ENCODE results near the gene CYTIP. TPM values are rescaled to one million over a fixed set of nuclear protein-coding genes. Genes with fewer than 3 reads are reported as not detected.
"Not testable (repeated sequence)": the region's sequence is repeated elsewhere in the genome, so short reads cannot be mapped to it uniquely, and the experiment has no call there.

CYTIP gene
- total and polyA plus RNA-seq, 12 donors, result 0.72 to 6.7 (median 3.2) TPM

GRCh38 chr2:157377861-157378260, 66.0 kb downstream of the CYTIP start:
- Histone ChIP-seq H3K36me3 (replicated peaks in 1 of 2) (no peaks in the 10 kb centered on the region), H3K4me3 (no peak overlapping the region), H3K27me3 (no peaks in the 10 kb centered on the region), H3K27ac (no peak overlapping the region), H3K9me3 (replicated peaks in 1 of 3) (peaks cover 0 to 6% (median 0%) of the 10 kb centered on the region in 3 donors), H3K4me1 (replicated peaks in 1 of 2) (no peaks in the 10 kb centered on the region)
- WGBS, 4 donors, result 44 to 54% (median 48%) methylated on average over 2 of the region's 2 CpGs
- no peak for TF ChIP-seq POLR2A (IDR thresholded peaks at IDR 0.05)
- TF ChIP-seq CTCF (IDR thresholded peaks at IDR 0.05), result no peak
- DNase-seq, result no peak
- intact Hi-C loops (cut with DNase I), result no loop called here

- no peak for DNase-seq
- no peak for TF ChIP-seq POLR2A (IDR thresholded peaks at IDR 0.05)
- no peak for TF ChIP-seq CTCF (IDR thresholded peaks at IDR 0.05)
- Histone ChIP-seq H3K4me3 (no peak overlapping the region), H3K27ac (no peak overlapping the region), H3K4me1 (replicated peaks in 1 of 2) (no peaks in the 10 kb centered on the region), H3K9me3 (replicated peaks in 1 of 3) (peaks cover 0 to 6% (median 0%) of the 10 kb centered on the region in 3 donors), H3K36me3 (replicated peaks in 1 of 2) (no peaks in the 10 kb centered on the region), H3K27me3 (no peaks in the 10 kb centered on the region)
- WGBS, 4 donors, result 44 to 51% (median 45%) methylated on average over 3 of the region's 3 CpGs
- intact Hi-C loops (cut with DNase I), result no loop called here
Observed at GRCh38 chr2:157376041-157376440, 67.8 kb downstream of the CYTIP start.

GRCh38 chr2:157375384-157375783, 68.5 kb downstream of the CYTIP start:
- no peaks in the 10 kb centered on the region for H3K27me3 ChIP-seq
- TF ChIP-seq CTCF (IDR thresholded peaks at IDR 0.05) (no peak), POLR2A (IDR thresholded peaks at IDR 0.05) (no peak)
- peaks cover 0 to 6% (median 0%) of the 10 kb centered on the region in 3 donors for H3K9me3 ChIP-seq (replicated peaks in 1 of 3)
- no peaks in the 10 kb centered on the region for H3K36me3 ChIP-seq (replicated peaks in 1 of 2)
- intact Hi-C loops (cut with DNase I), result no loop called here
- no peak for DNase-seq
- no peak overlapping the region for H3K4me3 ChIP-seq
- H3K4me1 ChIP-seq (replicated peaks in 1 of 2), result no peaks in the 10 kb centered on the region
- H3K27ac ChIP-seq, result no peak overlapping the region
- WGBS, 4 donors, result 81 to 100% (median 95%) methylated on average over 1 of the region's 1 CpG; no CpG with 5 or more reads in 1 of the 4 donors

GRCh38 chr2:157368508-157368907, 75.4 kb downstream of the CYTIP start:
- H3K4me3 ChIP-seq; H3K36me3 ChIP-seq (replicated peaks in 1 of 2); H3K27me3 ChIP-seq; H3K27ac ChIP-seq; H3K9me3 ChIP-seq (replicated peaks in 1 of 3); H3K4me1 ChIP-seq (replicated peaks in 1 of 2); intact Hi-C loops (cut with DNase I); DNase-seq: not testable (repeated sequence)
- WGBS, 4 donors, result 85 to 91% (median 88%) methylated on average over 13 to 17 of the region's 25 CpGs

GRCh38 chr2:157367704-157368103, 76.2 kb downstream of the CYTIP start:
- no peaks in the 10 kb centered on the region for H3K36me3 ChIP-seq (replicated peaks in 1 of 2)
- no peaks in the 10 kb centered on the region for H3K27me3 ChIP-seq
- no peaks in the 10 kb centered on the region for H3K4me1 ChIP-seq (replicated peaks in 1 of 2)
- no peak for DNase-seq
- H3K4me3 ChIP-seq, result no peak overlapping the region
- no peaks in the 10 kb centered on the region for H3K9me3 ChIP-seq (replicated peaks in 1 of 3)
- intact Hi-C loops (cut with DNase I), result no loop called here
- no peak for TF ChIP-seq POLR2A (IDR thresholded peaks at IDR 0.05)
- no peak for TF ChIP-seq CTCF (IDR thresholded peaks at IDR 0.05)
- 40 to 54% (median 45%) methylated on average over 1 of the region's 1 CpG for WGBS, 4 donors
- H3K27ac ChIP-seq, result no peak overlapping the region

Data from adrenal gland (tissue), 12 donors.